HAP-1 (cell line): Measurements from ENCODE around the gene EFNA1.

Experiments used
- DNase-seq, 2 experiments: peaks; one replicate each; pipeline ENCODE4 v3.0.0-alpha.2; 2016 to 2020; ENCODE audit warnings: low spot score in 2 of 2
- H3K27me3 ChIP-seq: fragments of 250-450 bp; sonication (Bioruptor Pico); 2 replicates; pipeline ENCODE4 v1.5.1; 2020; ENCODE audit warnings: low read depth, mild to moderate bottlenecking, moderate library complexity
- H3K36me3 ChIP-seq: fragments of 250-450 bp; sonication (Bioruptor Pico); replicated peaks from 2 replicates; pipeline ENCODE4 v1.5.1; 2020; ENCODE audit warnings: mild to moderate bottlenecking
- H3K4me1 ChIP-seq: fragments of 250-450 bp; sonication (Bioruptor Pico); 2 replicates; pipeline ENCODE4 v1.5.1; 2020; ENCODE audit warnings: mild to moderate bottlenecking
- H3K4me3 ChIP-seq: fragments of 250-450 bp; sonication (Bioruptor Pico); 2 replicates; pipeline ENCODE4 v1.5.1; 2020; ENCODE audit warnings: mild to moderate bottlenecking, moderate library complexity
- H3K9me3 ChIP-seq: fragments of 250-450 bp; sonication (Bioruptor Pico); 2 replicates; pipeline ENCODE4 v1.5.1; 2020; ENCODE audit warnings: mild to moderate bottlenecking, moderate library complexity
- in situ Hi-C: fragments of 300-500 bp; cut with MboI; formaldehyde crosslinking; loops from 3 replicates; pipeline ENCODE4 v1.14.3; 2020; ENCODE audit warnings: low sequenced_read_pairs, inconsistent platforms, mixed read lengths

The EFNA1 gene

DNA sequence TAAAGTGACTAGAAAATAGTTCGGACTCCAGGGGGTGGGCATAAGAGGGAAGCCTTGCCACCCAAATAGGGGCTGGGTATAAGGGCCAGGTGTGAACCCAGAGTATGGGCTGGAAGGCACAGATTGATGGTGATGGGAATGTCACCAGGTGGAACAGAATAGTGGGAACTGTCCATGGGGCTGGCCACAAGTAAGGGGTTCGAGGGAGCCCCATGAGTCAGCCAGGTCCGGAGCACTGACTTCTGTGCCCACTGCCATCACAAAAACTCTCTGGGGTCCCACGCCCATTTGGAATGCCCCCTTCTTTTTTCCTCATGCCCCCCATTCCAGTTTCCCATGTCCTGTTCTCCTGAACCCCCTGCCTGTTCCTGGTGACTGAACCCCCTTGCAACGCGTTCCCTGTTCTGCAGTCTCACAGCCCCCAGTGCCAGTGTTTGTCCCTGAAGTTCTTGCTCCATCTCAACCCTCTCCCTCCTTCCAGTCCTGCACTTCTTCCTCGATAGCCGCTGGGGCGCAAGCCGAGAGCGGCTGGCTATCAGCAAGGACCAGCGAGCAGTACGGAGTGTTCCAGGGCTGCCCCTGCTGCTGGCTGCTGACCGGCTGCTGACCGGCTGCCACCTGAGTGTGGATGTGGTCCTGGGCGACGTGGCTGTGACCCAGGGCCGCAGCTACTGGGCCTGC lies 53.8 kb downstream of the EFNA1 start:
- Histone ChIP-seq H3K4me3 (no peak overlapping the region), H3K36me3 (no peaks in the 10 kb centered on the region), H3K4me1 (no peaks in the 10 kb centered on the region), H3K27me3 (peaks cover 5% of the 10 kb centered on the region), H3K9me3 (no peaks in the 10 kb centered on the region)
- in situ Hi-C loops = no loop called here
- DNase-seq = no peak

DNA sequence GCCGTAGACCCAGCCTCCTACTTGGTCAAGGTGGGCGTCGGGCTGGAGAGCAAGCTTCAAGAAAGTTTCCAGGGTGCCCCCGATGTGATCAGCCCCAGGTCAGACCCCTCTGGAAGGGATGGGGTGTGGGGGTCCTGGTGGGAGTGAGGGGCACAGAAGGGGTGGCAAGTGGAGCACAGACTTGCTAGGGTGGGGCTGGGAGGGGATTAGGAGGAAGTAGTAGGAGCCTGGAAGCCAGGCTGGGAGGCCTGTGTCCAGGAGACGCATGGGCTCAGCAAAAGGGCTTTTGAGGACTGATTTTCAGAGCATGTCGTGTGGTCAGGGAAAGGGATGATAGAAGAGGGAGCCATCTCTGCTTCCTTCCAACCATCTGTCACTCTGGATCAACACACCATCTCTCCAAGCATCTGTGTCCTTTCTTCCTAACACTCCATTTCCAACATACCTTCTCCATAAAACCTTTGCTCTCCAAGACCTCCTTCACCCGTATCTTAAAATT lies 54.4 kb downstream of the EFNA1 start:
- peaks cover 5% of the 10 kb centered on the region for H3K27me3 ChIP-seq
- DNase-seq = no peak
- no peaks in the 10 kb centered on the region for H3K36me3 ChIP-seq
- in situ Hi-C loops = no loop called here
- H3K4me3 ChIP-seq = no peak overlapping the region
- H3K4me1 ChIP-seq = no peaks in the 10 kb centered on the region
- H3K9me3 ChIP-seq = no peaks in the 10 kb centered on the region

GRCh38 chr1:155183775-155184221 lies 56.1 kb downstream of the EFNA1 start:
- Histone ChIP-seq H3K36me3 (no peaks in the 10 kb centered on the region), H3K9me3 (no peaks in the 10 kb centered on the region), H3K4me1 (no peaks in the 10 kb centered on the region), H3K27me3 (peaks cover 5% of the 10 kb centered on the region), H3K4me3 (no peak overlapping the region)
- no peak for DNase-seq
- in situ Hi-C loops = no loop called here

DNA sequence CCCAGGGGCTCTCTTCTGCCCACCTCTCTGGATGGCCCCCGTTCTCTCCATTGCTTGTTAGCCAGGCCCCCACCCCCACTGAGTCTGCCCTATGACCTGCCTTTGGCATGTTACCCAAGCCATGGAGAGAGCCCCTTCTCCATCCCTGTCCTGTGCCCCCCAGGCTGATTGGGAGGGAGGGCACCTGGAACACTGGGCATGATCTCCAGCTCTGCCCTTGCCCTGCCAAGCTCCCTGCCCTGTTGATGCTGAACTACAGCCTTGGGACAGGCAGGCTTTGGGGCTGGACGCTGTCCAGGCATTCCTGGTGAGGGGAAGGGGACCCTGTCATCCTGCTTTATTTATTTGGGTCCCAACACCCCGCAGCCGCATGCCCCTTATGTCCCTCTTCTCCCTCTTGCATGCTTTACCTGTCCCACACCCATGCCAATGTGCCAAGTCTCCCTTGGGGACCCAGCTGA lies 56.7 kb downstream of the EFNA1 start:
- Histone ChIP-seq H3K9me3 (no peaks in the 10 kb centered on the region), H3K27me3 (peaks cover 5% of the 10 kb centered on the region), H3K4me1 (no peaks in the 10 kb centered on the region), H3K36me3 (no peaks in the 10 kb centered on the region), H3K4me3 (no peak overlapping the region)
- in situ Hi-C loops = no loop called here
- no peak for DNase-seq
